SU-DHL-6 (cell line): Measurements from ENCODE around the gene TADA1.

Experiments
- H2AFZ ChIP-seq: fragments of 200-600 bp; sonication (generic); 2 replicates; pipeline ENCODE4 v1.6.1; 2014; ENCODE audit warnings: low read depth, mild to moderate bottlenecking, moderate library complexity, mixed read lengths, antibody characterized with exemption, low read length; ENCODE audit not compliant: severe bottlenecking
- H3F3A ChIP-seq: fragments of 200-600 bp; shearing (Covaris generic); 2 replicates; pipeline ENCODE4 v1.6.0; 2016; ENCODE audit warnings: antibody characterized with exemption, mild to moderate bottlenecking; ENCODE audit not compliant: insufficient read depth
- H3K27ac ChIP-seq: fragments of 200-600 bp; sonication (generic); 2 replicates; pipeline ENCODE4 v1.5.1; 2016; ENCODE audit warnings: low read depth, mild to moderate bottlenecking, low read length, moderate library complexity, mixed read lengths
- H3K27me3 ChIP-seq: fragments of 200-600 bp; sonication (generic), shearing (Covaris generic); 2 replicates; pipeline ENCODE4 v1.6.0; 2014; ENCODE audit warnings: mild to moderate bottlenecking, low read length
- H3K36me3 ChIP-seq: fragments of 200-600 bp; sonication (generic); 2 replicates; pipeline ENCODE4 v1.6.1; 2014; ENCODE audit warnings: mild to moderate bottlenecking, low read length, mixed read lengths
- H3K4me2 ChIP-seq: fragments of 300-600, 200-600 bp; shearing (Covaris generic), sonication (generic); 2 replicates; pipeline ENCODE4 v1.6.0; 2014; ENCODE audit warnings: low read length, low read depth, mild to moderate bottlenecking; ENCODE audit not compliant: poor library complexity, severe bottlenecking
- H3K4me3 ChIP-seq: fragments of 200-600 bp; sonication (generic); 2 replicates; pipeline ENCODE4 v1.5.1; 2014; ENCODE audit warnings: antibody characterized with exemption, low read length, mild to moderate bottlenecking, mixed read lengths; ENCODE audit not compliant: insufficient read depth, poor library complexity, severe bottlenecking
- H3K79me2 ChIP-seq: fragments of 200-600 bp; sonication (generic); 2 replicates; pipeline ENCODE4 v1.6.1; 2014; ENCODE audit warnings: mild to moderate bottlenecking, low read length, moderate library complexity; ENCODE audit not compliant: insufficient read depth
- H3K9ac ChIP-seq: fragments of 200-600 bp; sonication (generic); 2 replicates; pipeline ENCODE4 v1.7.0; 2014; ENCODE audit warnings: mild to moderate bottlenecking, low read length
- H3K9me2 ChIP-seq: fragments of 200-600 bp; sonication (generic); replicated peaks from 2 replicates; pipeline ENCODE4 v1.6.1; 2014; ENCODE audit warnings: low read length; ENCODE audit not compliant: insufficient read depth
- H3K9me3 ChIP-seq: fragments of 200-600 bp; sonication (generic); 2 replicates; pipeline ENCODE4 v1.6.1; 2014; ENCODE audit warnings: low read length, mixed read lengths; ENCODE audit not compliant: insufficient read depth
- H4K20me1 ChIP-seq: fragments of 200-600 bp; sonication (generic); 2 replicates; pipeline ENCODE4 v1.6.1; 2014; ENCODE audit warnings: low read depth, mild to moderate bottlenecking, antibody characterized with exemption, low read length, moderate library complexity, mixed read lengths
- CTCF ChIP-seq: fragments of 200-600 bp; sonication (generic); IDR thresholded peaks from one replicate; pipeline ENCODE4 v1.5.1; 2017; ENCODE audit warnings: antibody characterized with exemption, mild to moderate bottlenecking, low read length, moderate library complexity; ENCODE audit not compliant: insufficient read depth, poor library complexity, severe bottlenecking
- EZH2phosphoT487 ChIP-seq: fragments of 200-600 bp; sonication (generic), shearing (Covaris generic); conservative IDR thresholded peaks from 2 replicates; pipeline ENCODE4 v1.6.1; 2018; ENCODE audit warnings: mild to moderate bottlenecking, antibody characterized with exemption, low read length, moderate library complexity, mixed read lengths

Gene TADA1

GRCh38 chr1:166874464-166874863 is 1.6 kb downstream of the TADA1 start:
- no peaks in the 10 kb centered on the region for H3K9me3 ChIP-seq
- no peaks in the 10 kb centered on the region for H4K20me1 ChIP-seq
- no peaks in the 10 kb centered on the region for H3K36me3 ChIP-seq
- no peaks in the 10 kb centered on the region for H3F3A ChIP-seq
- H3K9ac ChIP-seq = peak overlapping the region; percentile 82; the same call in 1 of the 2 replicates
- H2AFZ ChIP-seq = no peak overlapping the region
- peaks cover 63% of the 10 kb centered on the region for H3K79me2 ChIP-seq
- peak overlapping the region; percentile 98 for H3K4me2 ChIP-seq
- no peak overlapping the region for H3K27ac ChIP-seq
- peak overlapping the region; percentile 72 for H3K4me3 ChIP-seq
- no peaks in the 10 kb centered on the region for H3K27me3 ChIP-seq
- TF ChIP-seq EZH2phosphoT487 = no peak
- no peak for TF ChIP-seq CTCF
- no peaks in the 10 kb centered on the region for H3K9me2 ChIP-seq

GRCh38 chr1:166870584-166870983 is 5.5 kb downstream of the TADA1 start:
- Histone ChIP-seq H4K20me1 (no peaks in the 10 kb centered on the region), H3K27me3 (no peaks in the 10 kb centered on the region), H3K36me3 (peaks cover 2% of the 10 kb centered on the region; the same call in 1 of the 2 replicates), H3K4me3 (no peak overlapping the region), H3K27ac (no peak overlapping the region), H3K9me2 (no peaks in the 10 kb centered on the region), H3K4me2 (no peak overlapping the region), H3K9me3 (no peaks in the 10 kb centered on the region), H3F3A (no peaks in the 10 kb centered on the region), H2AFZ (no peak overlapping the region), H3K9ac (no peak overlapping the region), H3K79me2 (peaks cover 71% of the 10 kb centered on the region)
- TF ChIP-seq CTCF = no peak
- TF ChIP-seq EZH2phosphoT487 = no peak

DNA sequence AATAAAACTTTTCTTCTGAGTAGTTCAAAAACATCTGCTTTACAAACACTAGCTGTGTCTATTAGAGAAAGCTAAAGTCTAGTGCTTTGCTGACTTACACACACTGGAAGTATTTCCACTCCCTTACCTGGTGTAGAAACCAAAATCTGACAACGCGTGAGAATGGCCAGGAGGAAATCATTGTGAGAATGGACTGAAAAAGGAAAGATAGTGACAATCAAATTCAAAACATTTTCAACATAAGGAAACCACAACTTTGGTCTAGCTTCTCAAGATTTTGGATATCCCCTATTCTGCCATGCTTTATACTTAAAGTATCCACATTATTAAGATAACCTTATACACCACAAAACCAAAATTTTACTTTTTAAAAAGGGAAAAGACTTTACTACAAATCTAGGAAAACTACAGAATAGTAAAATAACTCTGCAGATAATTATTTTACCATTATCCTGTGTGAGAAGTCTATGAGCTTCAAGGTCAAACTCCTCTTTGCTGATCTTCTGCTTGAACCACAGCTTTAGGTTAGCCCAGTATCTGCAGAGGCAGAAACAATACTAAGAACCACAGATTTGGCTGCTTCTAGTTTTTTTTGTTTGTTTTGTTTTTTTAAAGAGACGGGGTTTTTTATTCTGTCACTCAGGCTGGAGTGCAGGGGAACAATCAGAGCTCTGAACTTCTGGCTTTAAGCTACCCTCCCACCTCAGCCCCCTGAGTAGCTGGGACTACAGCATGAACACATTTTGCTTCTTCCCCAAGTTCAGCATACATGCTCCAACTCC is 6.6 kb downstream of the TADA1 start:
- peaks cover 2% of the 10 kb centered on the region; the same call in 1 of the 2 replicates for H3K36me3 ChIP-seq
- H3K9ac ChIP-seq = no peak overlapping the region

More for the DNA sequence above, 6.6 kb downstream of the TADA1 start:
- no peaks in the 10 kb centered on the region for H3K9me3 ChIP-seq
- H3F3A ChIP-seq = no peaks in the 10 kb centered on the region
- H4K20me1 ChIP-seq = no peaks in the 10 kb centered on the region
- no peak overlapping the region for H3K27ac ChIP-seq
- H3K4me3 ChIP-seq = no peak overlapping the region
- H3K4me2 ChIP-seq = no peak overlapping the region
- no peak overlapping the region for H2AFZ ChIP-seq
- peaks cover 64% of the 10 kb centered on the region for H3K79me2 ChIP-seq
- TF ChIP-seq EZH2phosphoT487 (no peak), CTCF (no peak)
- H3K27me3 ChIP-seq = no peaks in the 10 kb centered on the region
- no peaks in the 10 kb centered on the region for H3K9me2 ChIP-seq
